ACC112 (cell line): ENCODE data around the gene ASXL1.
"Not testable (repeated sequence)": the region's sequence is repeated elsewhere in the genome, so short reads cannot be mapped to it uniquely, and the experiment has no call there.

Experiments
- H2AFZ ChIP-seq: fragments of 200-600 bp; sonication (generic); one replicate; pipeline ENCODE4 v1.6.0; 2017; ENCODE audit warnings: antibody characterized with exemption, low read length; ENCODE audit not compliant: unreplicated experiment
- H3K27ac ChIP-seq: fragments of 200-600 bp; sonication (generic); 2 replicates; pipeline ENCODE4 v1.5.1; 2014; ENCODE audit warnings: low read depth, mild to moderate bottlenecking, antibody characterized with exemption, low read length, moderate library complexity
- H3K27me3 ChIP-seq: fragments of 200-600 bp; sonication (generic); 2 replicates; pipeline ENCODE4 v1.6.1; 2014; ENCODE audit warnings: mild to moderate bottlenecking, antibody characterized with exemption, low read length, moderate library complexity, mixed read lengths; ENCODE audit not compliant: insufficient read depth
- H3K36me3 ChIP-seq: fragments of 200-600 bp; sonication (generic); 2 replicates; pipeline ENCODE4 v1.6.1; 2016; ENCODE audit warnings: mild to moderate bottlenecking, antibody characterized with exemption, low read length, moderate library complexity, mixed read lengths; ENCODE audit not compliant: insufficient read depth
- H3K4me1 ChIP-seq: fragments of 200-600 bp; sonication (generic); one replicate; pipeline ENCODE4 v1.6.1; 2016; ENCODE audit warnings: low read length, mixed read lengths; ENCODE audit not compliant: insufficient read depth, unreplicated experiment, control insufficient read depth
- H3K4me3 ChIP-seq: fragments of 200-600 bp; sonication (generic); 2 replicates; pipeline ENCODE4 v1.5.1; 2014; ENCODE audit warnings: mild to moderate bottlenecking, low read depth, low read length
- H3K79me2 ChIP-seq: fragments of 200-600 bp; sonication (generic); one replicate; pipeline ENCODE4 v1.6.0; 2016; ENCODE audit warnings: low read length; ENCODE audit not compliant: control insufficient read depth, unreplicated experiment, insufficient read depth

The ASXL1 gene

GRCh38 chr20:32323761-32324160 lies 34.4 kb upstream of the ASXL1 start:
- not testable (repeated sequence) for H3K27me3 ChIP-seq, H3K79me2 ChIP-seq, H3K4me3 ChIP-seq, H3K27ac ChIP-seq, H3K36me3 ChIP-seq, H2AFZ ChIP-seq
- peaks cover 21% of the 10 kb centered on the region for H3K4me1 ChIP-seq

- Histone ChIP-seq H3K4me1 (peaks cover 21% of the 10 kb centered on the region), H3K27me3 (no peaks in the 10 kb centered on the region), H3K36me3 (no peaks in the 10 kb centered on the region), H3K79me2 (no peaks in the 10 kb centered on the region), H3K4me3 (no peak overlapping the region), H2AFZ (no peak overlapping the region), H3K27ac (peak overlapping the region; percentile 52)
These were observed 32.2 kb upstream of the ASXL1 start for GRCh38 chr20:32325706-32326503.

DNA sequence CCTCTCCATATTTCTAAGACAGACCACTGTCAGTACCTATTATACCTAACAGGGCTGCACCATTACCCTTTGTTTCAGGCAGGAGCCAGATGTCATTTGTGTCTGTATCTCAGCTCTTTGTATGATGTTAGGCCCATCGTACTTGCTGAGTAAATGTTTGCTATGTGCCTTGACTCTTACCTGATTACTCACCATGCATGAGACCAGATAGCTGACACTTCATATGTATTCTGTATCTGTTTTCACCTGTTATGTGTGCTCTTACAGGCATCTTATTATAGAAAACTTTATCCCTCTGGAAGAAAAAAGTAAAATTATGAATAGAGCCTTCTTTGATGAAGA lies 31.7 kb upstream of the ASXL1 start:
- Histone ChIP-seq H3K27ac (peak overlapping the region; percentile 52; the same call in 1 of the 2 replicates), H3K79me2 (no peaks in the 10 kb centered on the region), H3K36me3 (no peaks in the 10 kb centered on the region), H3K4me3 (no peak overlapping the region), H3K27me3 (no peaks in the 10 kb centered on the region), H3K4me1 (peaks cover 21% of the 10 kb centered on the region), H2AFZ (no peak overlapping the region)

GRCh38 chr20:32327087-32327681 lies 30.9 kb upstream of the ASXL1 start:
- no peaks in the 10 kb centered on the region for H3K79me2 ChIP-seq
- H3K4me3 ChIP-seq: no peak overlapping the region
- no peaks in the 10 kb centered on the region for H3K36me3 ChIP-seq
- H3K27me3 ChIP-seq: no peaks in the 10 kb centered on the region
- H3K4me1 ChIP-seq: peaks cover 24% of the 10 kb centered on the region
- H3K27ac ChIP-seq: peak overlapping the region; percentile 52; the same call in 1 of the 2 replicates
- H2AFZ ChIP-seq: no peak overlapping the region

GRCh38 chr20:32329817-32330554 lies 28.1 kb upstream of the ASXL1 start:
- Histone ChIP-seq H3K36me3 (no peaks in the 10 kb centered on the region), H3K4me1 (peaks cover 32% of the 10 kb centered on the region), H3K79me2 (no peaks in the 10 kb centered on the region), H3K27ac (no peak overlapping the region), H3K27me3 (no peaks in the 10 kb centered on the region), H3K4me3 (no peak overlapping the region), H2AFZ (no peak overlapping the region)

GRCh38 chr20:32330555-32330897 lies 27.6 kb upstream of the ASXL1 start:
- no peak overlapping the region for H3K27ac ChIP-seq
- no peak overlapping the region for H3K4me3 ChIP-seq
- no peak overlapping the region for H2AFZ ChIP-seq
- no peaks in the 10 kb centered on the region for H3K27me3 ChIP-seq
- no peaks in the 10 kb centered on the region for H3K79me2 ChIP-seq
- H3K4me1 ChIP-seq: peaks cover 32% of the 10 kb centered on the region
- no peaks in the 10 kb centered on the region for H3K36me3 ChIP-seq

DNA sequence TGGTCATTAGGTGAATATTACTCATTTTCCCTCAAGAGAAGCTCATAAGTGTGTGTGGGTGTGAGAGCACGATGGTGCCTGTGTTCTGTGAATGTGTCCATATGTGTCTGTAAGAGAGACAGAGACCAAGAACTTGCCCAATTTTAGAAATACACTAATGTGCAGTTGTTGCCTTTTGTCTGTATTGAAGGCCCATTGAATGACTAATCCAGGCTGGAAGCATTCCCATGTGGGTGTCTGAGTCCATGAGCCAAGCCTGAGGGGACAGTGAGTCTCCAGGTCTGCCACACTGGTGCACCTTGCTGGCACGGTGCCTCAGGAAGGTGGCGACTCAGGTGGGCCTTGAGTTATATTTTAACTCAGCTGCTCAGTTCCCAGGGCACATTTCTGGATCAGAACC lies 25.5 kb upstream of the ASXL1 start:
- H3K27me3 ChIP-seq: no peaks in the 10 kb centered on the region
- H3K27ac ChIP-seq: no peak overlapping the region
- no peak overlapping the region for H2AFZ ChIP-seq
- no peaks in the 10 kb centered on the region for H3K79me2 ChIP-seq
- H3K4me3 ChIP-seq: no peak overlapping the region
- H3K36me3 ChIP-seq: no peaks in the 10 kb centered on the region
- H3K4me1 ChIP-seq: peaks cover 11% of the 10 kb centered on the region

DNA sequence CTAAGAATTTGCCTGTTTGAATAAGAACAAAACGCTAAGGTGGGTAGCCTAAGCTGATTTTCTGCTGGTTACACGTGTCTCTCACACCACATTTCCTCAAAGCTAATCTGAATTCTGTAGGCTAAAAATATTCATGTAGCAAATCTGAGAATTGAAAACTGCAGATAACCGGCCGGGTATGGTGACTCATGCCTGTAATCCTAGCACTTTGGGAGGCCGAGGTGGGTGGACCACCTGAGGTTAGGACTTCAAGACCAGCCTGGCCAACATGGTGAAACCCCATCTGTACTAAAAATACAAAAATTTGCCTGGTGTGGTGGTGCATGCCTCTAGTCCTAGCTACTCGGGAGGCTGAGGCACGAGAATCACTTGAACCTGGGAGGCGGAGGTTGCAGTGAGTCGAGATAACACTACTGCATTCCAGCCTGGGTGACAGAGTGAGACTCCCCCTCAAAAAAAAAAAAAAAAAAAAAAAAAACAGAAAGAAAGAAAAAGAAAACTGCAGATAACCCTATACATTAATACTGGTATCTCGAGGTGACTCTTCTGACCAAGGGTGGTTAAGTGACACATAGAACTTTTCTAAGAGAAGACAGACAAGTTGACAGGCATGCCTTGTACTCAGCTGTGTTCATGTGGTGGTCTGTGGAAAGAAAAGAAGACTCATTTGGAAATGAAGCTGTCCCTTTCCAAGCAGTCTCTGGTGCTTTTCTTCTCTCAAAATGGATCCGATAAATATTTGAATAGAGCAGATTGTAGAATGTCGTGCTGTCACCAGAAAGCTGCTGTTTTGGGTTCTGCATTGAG lies 24.7 kb upstream of the ASXL1 start:
- H2AFZ ChIP-seq: no peak overlapping the region
- no peak overlapping the region for H3K4me3 ChIP-seq
- no peaks in the 10 kb centered on the region for H3K36me3 ChIP-seq
- peaks cover 11% of the 10 kb centered on the region for H3K4me1 ChIP-seq
- H3K79me2 ChIP-seq: no peaks in the 10 kb centered on the region
- no peak overlapping the region for H3K27ac ChIP-seq
- H3K27me3 ChIP-seq: no peaks in the 10 kb centered on the region

DNA sequence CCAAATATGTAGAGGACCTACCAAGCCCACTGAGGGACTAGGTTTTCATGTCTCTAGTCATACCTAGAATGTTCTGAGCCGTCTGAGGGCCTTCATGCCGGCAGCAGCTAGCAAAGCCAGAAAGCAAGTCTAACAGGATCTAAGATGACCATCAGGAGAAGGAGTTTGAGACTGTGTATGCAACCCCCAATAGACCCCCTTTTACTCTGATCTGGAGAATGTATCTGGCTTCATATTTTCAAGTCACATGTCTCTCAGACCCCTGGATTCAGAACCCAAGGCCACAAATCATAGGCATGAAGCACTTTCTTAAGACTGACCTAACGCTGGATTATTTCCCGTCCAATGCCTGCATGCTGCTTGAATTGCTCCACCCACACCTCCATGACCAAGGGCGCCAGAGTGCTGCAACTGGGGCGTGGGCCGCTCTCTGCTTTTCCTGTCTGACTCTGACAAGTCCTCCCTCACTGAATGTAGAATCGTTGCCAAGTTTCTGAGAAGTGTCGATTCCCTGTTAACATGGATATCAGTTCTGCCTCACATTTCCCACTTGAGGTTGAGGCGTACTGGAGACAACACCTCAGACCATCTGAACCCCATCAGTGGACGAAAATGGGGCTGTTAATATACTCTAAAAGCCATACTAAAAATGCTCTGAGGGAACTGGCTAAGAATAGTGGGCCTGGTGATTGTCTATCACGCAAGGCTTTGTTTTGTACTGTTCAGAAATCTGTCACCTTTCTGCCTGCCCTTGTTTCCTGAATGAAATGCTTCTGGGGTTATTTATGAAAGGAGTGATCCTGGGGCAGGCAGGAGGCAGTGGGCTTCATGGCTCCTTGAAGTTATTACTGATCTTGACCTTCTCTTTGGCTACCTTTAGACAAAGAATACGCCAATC lies 23.9 kb upstream of the ASXL1 start:
- Histone ChIP-seq H3K27me3 (no peaks in the 10 kb centered on the region), H3K4me3 (no peak overlapping the region), H3K27ac (no peak overlapping the region), H2AFZ (no peak overlapping the region), H3K36me3 (no peaks in the 10 kb centered on the region), H3K4me1 (peaks cover 11% of the 10 kb centered on the region), H3K79me2 (no peaks in the 10 kb centered on the region)

- no peaks in the 10 kb centered on the region for H3K79me2 ChIP-seq
- H3K36me3 ChIP-seq: no peaks in the 10 kb centered on the region
- H3K4me1 ChIP-seq: peaks cover 12% of the 10 kb centered on the region
- H3K4me3 ChIP-seq: no peak overlapping the region
- no peak overlapping the region for H2AFZ ChIP-seq
- H3K27me3 ChIP-seq: no peaks in the 10 kb centered on the region
- no peak overlapping the region for H3K27ac ChIP-seq
These were observed 21.2 kb upstream of the ASXL1 start for GRCh38 chr20:32336918-32337347.
